H9 (cell line): Measurements from ENCODE around the gene PPARG. TPM values are rescaled to one million over a fixed set of nuclear protein-coding genes. Genes with fewer than 3 reads are reported as not detected.
A peak's percentile ranks its signal among the peaks of the same experiment; 100 is the strongest.

ENCODE experiments used
- DNase-seq: peaks from one replicate; pipeline ENCODE4 v3.0.0-alpha.2; 2017
- H2AFZ ChIP-seq: one replicate; pipeline ENCODE4 v1.6.1; 2013; ENCODE audit warnings: mild to moderate bottlenecking, low read length, control low read depth, moderate library complexity
- H2AK5ac ChIP-seq: 2 replicates; pipeline ENCODE4 v1.6.1; 2013; ENCODE audit warnings: low read length, control low read depth, mixed read lengths; ENCODE audit not compliant: insufficient read length
- H2BK120ac ChIP-seq: one replicate; pipeline ENCODE4 v1.6.1; 2013; ENCODE audit warnings: low read depth, mild to moderate bottlenecking, low read length, control low read depth, inconsistent platforms; ENCODE audit not compliant: poor library complexity, severe bottlenecking
- H2BK12ac ChIP-seq: 2 replicates; pipeline ENCODE4 v1.6.1; 2013; ENCODE audit warnings: low read length, control low read depth, mixed read lengths, low read depth; ENCODE audit not compliant: insufficient read length
- H2BK15ac ChIP-seq: 2 replicates; pipeline ENCODE4 v1.6.1; 2013; ENCODE audit warnings: low read depth, low read length, control low read depth
- H2BK20ac ChIP-seq: one replicate; pipeline ENCODE4 v1.6.1; 2013; ENCODE audit warnings: low read depth, mild to moderate bottlenecking, low read length, control low read depth, inconsistent platforms; ENCODE audit not compliant: poor library complexity, severe bottlenecking
- H2BK5ac ChIP-seq: 2 replicates; pipeline ENCODE4 v1.6.1; 2013; ENCODE audit warnings: low read length, control low read depth, mixed read lengths; ENCODE audit not compliant: insufficient read length
- H3K14ac ChIP-seq: 2 replicates; pipeline ENCODE4 v1.6.1; 2013; ENCODE audit warnings: low read length, control low read depth; ENCODE audit not compliant: insufficient read depth
- H3K18ac ChIP-seq: 2 replicates; pipeline ENCODE4 v1.6.1; 2013; ENCODE audit warnings: low read depth, mild to moderate bottlenecking, mixed read lengths, low read length, control low read depth; ENCODE audit not compliant: insufficient read length
- H3K23ac ChIP-seq: 2 replicates; pipeline ENCODE4 v1.6.1; 2013; ENCODE audit warnings: low read length, control low read depth, mixed read lengths, low read depth; ENCODE audit not compliant: insufficient read length
- H3K23me2 ChIP-seq: 2 replicates; pipeline ENCODE4 v1.6.1; 2013; ENCODE audit warnings: low read depth, mild to moderate bottlenecking, mixed read lengths, low read length, control low read depth; ENCODE audit not compliant: insufficient read length, poor library complexity, severe bottlenecking
- H3K27ac ChIP-seq: 2 replicates; pipeline ENCODE4 v1.5.1; 2013; ENCODE audit warnings: low read length, control low read depth, mixed read lengths, low read depth; ENCODE audit not compliant: insufficient read length
- H3K27me3 ChIP-seq: 2 replicates; pipeline ENCODE4 v1.6.1; 2013; ENCODE audit warnings: low read length, control low read depth, inconsistent platforms; ENCODE audit not compliant: insufficient read depth
- H3K4ac ChIP-seq: 2 replicates; pipeline ENCODE4 v1.6.1; 2013; ENCODE audit warnings: low read depth, mild to moderate bottlenecking, control low read depth, inconsistent platforms, low read length, moderate library complexity
- H3K4me1 ChIP-seq: 2 replicates; pipeline ENCODE4 v1.6.1; 2013; ENCODE audit warnings: low read length, control low read depth, inconsistent platforms; ENCODE audit not compliant: insufficient read depth
- H3K4me2 ChIP-seq: 2 replicates; pipeline ENCODE4 v1.6.1; 2013; ENCODE audit warnings: low read length, control low read depth, mixed read lengths; ENCODE audit not compliant: insufficient read length, insufficient read depth
- H3K56ac ChIP-seq: 2 replicates; pipeline ENCODE4 v1.6.1; 2013; ENCODE audit warnings: low read depth, mild to moderate bottlenecking, mixed read lengths, low read length, control low read depth; ENCODE audit not compliant: insufficient read length
- H3K79me1 ChIP-seq: 2 replicates; pipeline ENCODE4 v1.6.1; 2013; ENCODE audit warnings: low read depth, mild to moderate bottlenecking, moderate library complexity, low read length, control low read depth, inconsistent platforms; ENCODE audit not compliant: insufficient read depth, poor library complexity, severe bottlenecking
- H3K79me2 ChIP-seq: 2 replicates; pipeline ENCODE4 v1.6.1; 2013; ENCODE audit warnings: low read length, control low read depth, inconsistent platforms; ENCODE audit not compliant: insufficient read depth
- H3K9ac ChIP-seq: 2 replicates; pipeline ENCODE4 v1.6.1; 2013; ENCODE audit warnings: low read length, control low read depth, mixed read lengths; ENCODE audit not compliant: insufficient read length; ENCODE audit errors: extremely low read depth
- H3K9me3 ChIP-seq: one replicate; pipeline ENCODE4 v1.6.1; 2013; ENCODE audit warnings: low read depth, low read length, inconsistent platforms; ENCODE audit not compliant: control insufficient read depth
- H3T11ph ChIP-seq: one replicate; pipeline ENCODE4 v1.6.1; 2013; ENCODE audit warnings: mild to moderate bottlenecking, low read length, control low read depth, inconsistent platforms
- H4K20me1 ChIP-seq: one replicate; pipeline ENCODE4 v1.6.1; 2013; ENCODE audit not compliant: control insufficient read depth, insufficient read length, insufficient read depth
- H4K5ac ChIP-seq: 2 replicates; pipeline ENCODE4 v1.6.1; 2013; ENCODE audit warnings: low read depth, mild to moderate bottlenecking, mixed read lengths, low read length, control low read depth; ENCODE audit not compliant: insufficient read length
- H4K8ac ChIP-seq: replicated peaks from 2 replicates; pipeline ENCODE4 v1.6.1; 2013; ENCODE audit warnings: low read length, control low read depth, mixed read lengths, low read depth; ENCODE audit not compliant: insufficient read length
- H4K91ac ChIP-seq: 2 replicates; pipeline ENCODE4 v1.6.1; 2013; ENCODE audit warnings: low read depth, mild to moderate bottlenecking, moderate library complexity, mixed read lengths, low read length, control low read depth; ENCODE audit not compliant: insufficient read length
- H3K27ac Mint-ChIP-seq, 3 experiments: 2 replicates in 2 of 3; 3 replicates in 1 of 3; pipeline ENCODE4 v1.8.0; 2020 to 2021; ENCODE audit warnings: mixed read lengths in 3 of 3, mild to moderate bottlenecking in 1 of 3, moderate library complexity in 1 of 3
- H3K27me3 Mint-ChIP-seq: 2 replicates; pipeline ENCODE4 v1.8.0; 2021; ENCODE audit warnings: low read depth, mild to moderate bottlenecking, moderate library complexity, mixed read lengths
- H3K36me3 Mint-ChIP-seq, 3 experiments: 2 replicates in 2 of 3; 3 replicates in 1 of 3; pipeline ENCODE4 v1.8.0; 2020 to 2021; ENCODE audit warnings: low read depth in 3 of 3, mixed read lengths in 3 of 3; ENCODE audit not compliant: insufficient read depth in 1 of 3
- H3K4me1 Mint-ChIP-seq, 2 experiments: 2 replicates each; pipeline ENCODE4 v1.8.0; 2020; ENCODE audit warnings: mixed read lengths in 2 of 2
- H3K4me3 Mint-ChIP-seq, 2 experiments: 2 replicates in 1 of 2; 3 replicates in 1 of 2; pipeline ENCODE4 v1.8.0; 2020 to 2021; ENCODE audit warnings: mild to moderate bottlenecking in 2 of 2, mixed read lengths in 2 of 2, moderate library complexity in 1 of 2
- H3K9me3 Mint-ChIP-seq, 2 experiments: 2 replicates in 1 of 2; 3 replicates in 1 of 2; pipeline ENCODE4 v1.8.0; 2020; ENCODE audit warnings: mild to moderate bottlenecking in 2 of 2, mixed read lengths in 2 of 2, moderate library complexity in 1 of 2
- CTCF ChIP-seq: fragments of 200-600 bp; sonication (generic); conservative IDR thresholded peaks from 3 replicates; pipeline ENCODE4 v1.8.0; 2021; ENCODE audit warnings: antibody characterized with exemption, mild to moderate bottlenecking
- WGBS: extraction: QIAGEN DNeasy Blood & Tissue Kit; methylation state at CpG from one replicate; pipeline ENCODE4 v1.1.7; 2013; ENCODE audit warnings: missing lambda C conversion rate, low lambda C conversion rate, mixed read lengths; ENCODE audit not compliant: insufficient read length; ENCODE audit errors: extremely low coverage; 5-methylcytosine and 5-hydroxymethylcytosine counted together
- total RNA-seq: library from RNA; stranded (reverse); gene quantifications from 2 replicates; pipeline ENCODE4 v1.2.1, GENCODE V29; 2021

PPARG gene
- total RNA-seq, 1 experiment from 2014 or later, result 0.42 TPM

GRCh38 chr3:12286504-12286903 lies 2.4 kb upstream of the PPARG start:
- Mint-ChIP-seq H3K27me3 (peaks cover 79% of the 10 kb centered on the region), H3K4me1 (no peaks in the 10 kb centered on the region; a peak in 1 of 4 replicates), H3K4me3 (peak overlapping the region; percentile 57 to 77), H3K9me3 (peaks cover 0 to 3% of the 10 kb centered on the region in 2 experiments; a peak in 2 of 5 replicates), H3K36me3 (no peaks in the 10 kb centered on the region; a peak in 1 of 7 replicates), H3K27ac (no peak overlapping the region)
- no peak overlapping the region for H3K23ac ChIP-seq
- peaks cover 10% of the 10 kb centered on the region for H3K23me2 ChIP-seq
- no peak overlapping the region for H3K14ac ChIP-seq
- no peak overlapping the region for H3K4me2 ChIP-seq
- no peak overlapping the region for H2BK20ac ChIP-seq
- H3K18ac ChIP-seq, result no peak overlapping the region
- H3K27me3 ChIP-seq, result peaks cover 18% of the 10 kb centered on the region
- H3K4ac ChIP-seq, result no peak overlapping the region
- no peak overlapping the region for H2BK5ac ChIP-seq
- H3K79me1 ChIP-seq, result no peaks in the 10 kb centered on the region
- no peak overlapping the region for H2AK5ac ChIP-seq
- no peaks in the 10 kb centered on the region for H3K79me2 ChIP-seq
- H3T11ph ChIP-seq, result no peak overlapping the region
- no peak overlapping the region for H4K5ac ChIP-seq
- no peak overlapping the region for H4K8ac ChIP-seq
- no peaks in the 10 kb centered on the region for H4K20me1 ChIP-seq
- WGBS, result no CpG with 5 or more reads among the region's 12 CpGs
- no peak for TF ChIP-seq CTCF
- no peak overlapping the region for H3K27ac ChIP-seq
- no peak overlapping the region for H2BK12ac ChIP-seq
- no peak overlapping the region for H2AFZ ChIP-seq
- no peak for DNase-seq
- H2BK15ac ChIP-seq, result no peak overlapping the region
- H4K91ac ChIP-seq, result no peak overlapping the region
- H3K56ac ChIP-seq, result no peak overlapping the region
- H3K9ac ChIP-seq, result no peak overlapping the region
- H3K4me1 ChIP-seq, result no peaks in the 10 kb centered on the region
- H2BK120ac ChIP-seq, result no peak overlapping the region
- no peaks in the 10 kb centered on the region for H3K9me3 ChIP-seq
